GM18861 (cell line): ENCODE results near the gene HSFX4.
"Not testable (repeated sequence)": the region's sequence is repeated elsewhere in the genome, so short reads cannot be mapped to it uniquely, and the experiment has no call there.

Experiments used
- ATAC-seq: cut with Tn5 transposase; IDR thresholded peaks from one replicate; pipeline ENCODE4 v1.9.1; 2021; ENCODE audit not compliant: unreplicated experiment

The HSFX4 gene

GRCh38 chrX:149937328-149937727 lies 8.0 kb downstream of the HSFX4 start:
- not testable (repeated sequence) for ATAC-seq

- no peak for ATAC-seq
These were observed 8.6 kb downstream of the HSFX4 start for GRCh38 chrX:149937871-149938426.

- peak; percentile 81 for ATAC-seq
These were observed 9.1 kb downstream of the HSFX4 start, which contains the start of gene EOLA2 for GRCh38 chrX:149938427-149938880. Gene EOLA2 (minus strand): TSS chrX:149938491. CDS start chrX:149933874, 4,617 bp downstream.

- no peak for ATAC-seq
These were observed 9.7 kb downstream of the HSFX4 start for GRCh38 chrX:149938881-149939654.

GRCh38 chrX:149939655-149939904 lies 10.2 kb downstream of the HSFX4 start:
- ATAC-seq: no peak

GRCh38 chrX:149939905-149940673 lies 10.7 kb downstream of the HSFX4 start:
- ATAC-seq: peak; percentile 42

GRCh38 chrX:149940674-149941024 lies 11.3 kb downstream of the HSFX4 start:
- ATAC-seq: not testable (repeated sequence)

GRCh38 chrX:149945087-149945670 lies 15.8 kb downstream of the HSFX4 start:
- ATAC-seq: not testable (repeated sequence)

- not testable (repeated sequence) for ATAC-seq
These were observed 16.4 kb downstream of the HSFX4 start for GRCh38 chrX:149945820-149946219.

- ATAC-seq: not testable (repeated sequence)
These were observed 17.6 kb downstream of the HSFX4 start for GRCh38 chrX:149946932-149947331.

- ATAC-seq: no peak
These were observed 18.6 kb downstream of the HSFX4 start for GRCh38 chrX:149948016-149948415.

- ATAC-seq: no peak
These were observed 20.5 kb downstream of the HSFX4 start for GRCh38 chrX:149949743-149950436.

GRCh38 chrX:149950681-149951080 lies 21.3 kb downstream of the HSFX4 start:
- ATAC-seq: no peak

GRCh38 chrX:149961572-149961971 lies 32.2 kb downstream of the HSFX4 start:
- ATAC-seq: no peak

- no peak for ATAC-seq
These were observed 32.6 kb downstream of the HSFX4 start for GRCh38 chrX:149962010-149962409.

- ATAC-seq: peak; percentile 86
These were observed 33.7 kb downstream of the HSFX4 start for GRCh38 chrX:149962859-149963757.

GRCh38 chrX:149979126-149979644 lies 49.8 kb downstream of the HSFX4 start:
- no peak for ATAC-seq
